Measurements from ENCODE around the gene SPCS2. TPM values are rescaled to one million over a fixed set of nuclear protein-coding genes. Genes with fewer than 3 reads are reported as not detected.

Gene SPCS2
- total RNA-seq: 10 to 100 TPM; 37.0 to 61.1 TPM
- polyA plus RNA-seq (ENCODE audit: insufficient read depth, low read depth, low replicate concordance): 152 TPM
- long read RNA-seq, donor 1, transcript SPCS2-201 (5 exons, 2,708 nt): major isoform, 227 of 297 reads
- long read RNA-seq, donor 1, partial matches to known transcripts: 55 of 297 reads
- long read RNA-seq, donor 1, other reads (novel, unspliced or antisense): 10 of 297 reads
- long read RNA-seq, donor 2, transcript SPCS2-201 (5 exons, 2,708 nt): major isoform, 71 of 79 reads
- long read RNA-seq, donor 2, partial matches to known transcripts: 6 of 79 reads
- long read RNA-seq, donor 2, other reads (novel, unspliced or antisense): 0 of 79 reads

DNA sequence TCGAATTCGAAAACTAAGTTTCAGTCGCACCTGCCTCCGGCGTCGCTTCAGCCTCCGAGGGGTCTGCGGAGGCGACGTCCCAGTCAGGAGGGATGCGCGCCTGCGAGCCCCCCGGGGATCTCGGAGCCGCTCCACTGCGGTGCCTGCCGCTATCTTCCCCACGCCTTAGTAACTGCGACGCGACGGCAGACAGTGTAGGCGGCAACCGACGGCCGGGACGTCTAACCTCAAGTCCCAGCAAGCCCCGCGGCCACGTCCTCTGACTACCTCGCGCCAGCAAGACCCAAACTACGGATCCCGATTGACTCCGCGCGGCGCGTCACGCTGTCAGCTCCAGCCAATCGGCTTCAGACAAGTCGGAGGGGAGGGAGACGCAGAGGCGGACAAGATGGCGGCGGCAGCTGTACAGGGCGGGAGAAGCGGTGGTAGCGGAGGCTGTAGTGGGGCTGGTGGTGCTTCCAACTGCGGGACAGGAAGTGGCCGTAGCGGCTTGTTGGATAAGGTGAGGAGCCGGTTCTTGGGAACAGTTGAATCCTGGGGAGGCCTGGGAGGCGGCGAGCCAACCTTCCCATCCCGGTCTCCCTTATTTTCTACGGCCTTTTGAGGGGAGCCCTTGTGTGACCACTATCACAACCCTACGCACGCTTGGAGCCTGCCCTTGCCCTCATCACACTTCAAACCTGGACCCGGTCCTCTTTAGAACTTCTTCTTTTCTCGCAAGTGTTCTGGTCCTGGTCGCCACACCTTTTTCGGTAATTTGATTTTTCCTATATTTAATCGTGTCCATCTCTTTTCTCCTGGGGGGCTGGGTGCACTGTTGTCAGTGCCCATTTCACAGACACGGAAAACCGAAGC is at the start of gene SPCS2, which contains the start of gene XRRA1:
SPCS2 (plus strand) TSS at position 369 of the 855 bp plus-strand sequence; CDS start at position 389, 20 bp downstream.
XRRA1 (minus strand) TSS at position 194 of the 855 bp plus-strand sequence. CDS start 8,213 bp downstream, outside the sequence.
- H3K4me1 ChIP-seq: peaks cover 26% of the 10 kb centered on the region
- H3K36me3 ChIP-seq (ENCODE audit: low read depth, missing control alignments): no peaks in the 10 kb centered on the region
- 0 to 1% methylated on average over 18 to 67 of the region's 67 CpGs for WGBS, 2 donors
- DNase-seq: peak; percentile 100
- peak within 1 kb of the TSS; percentile 87 to 92 for H3K27ac ChIP-seq
- intact Hi-C loops (cut with DNase I; ENCODE audit: low total_unique reads): loop anchor here (10.0 kb wide), 1 partner anchor 296 kb away; the partner anchor contains the start of gene TPBGL
- H3K9me3 ChIP-seq: no peaks in the 10 kb centered on the region
- H3K4me3 ChIP-seq: peak within 1 kb of the TSS; percentile 92 to 93
- no peaks in the 10 kb centered on the region for H3K27me3 ChIP-seq
- no peak for TF ChIP-seq CTCF (IDR thresholded peaks at IDR 0.05)
- no peak for TF ChIP-seq POLR2A (IDR thresholded peaks at IDR 0.05)

DNA sequence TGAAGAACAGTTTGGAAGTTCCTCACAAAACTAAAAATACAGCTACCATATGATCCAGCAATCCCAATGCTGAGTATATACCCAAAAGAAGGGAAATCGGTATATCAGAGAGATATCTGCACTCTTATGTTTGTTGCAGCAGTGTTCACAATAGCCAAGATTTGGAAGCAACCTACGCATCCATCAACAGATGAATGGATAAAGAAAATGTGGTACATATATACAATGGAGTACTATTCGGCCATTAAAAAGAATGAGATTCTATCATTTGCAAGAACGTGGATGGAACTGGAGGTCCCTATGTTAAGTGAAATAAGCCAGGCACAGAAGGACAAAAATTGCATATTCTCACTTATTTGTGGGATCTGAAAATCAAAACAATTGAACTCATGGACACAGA is 46.7 kb upstream of the SPCS2 start:
- intact Hi-C loops (cut with DNase I; ENCODE audit: low total_unique reads): no loop called here
- TF ChIP-seq CTCF (IDR thresholded peaks at IDR 0.05): no peak
- no peak for TF ChIP-seq POLR2A (IDR thresholded peaks at IDR 0.05)
- WGBS, 2 donors: 96 to 97% methylated on average over 4 of the region's 4 CpGs
- no peaks in the 10 kb centered on the region for H3K36me3 ChIP-seq (ENCODE audit: low read depth, missing control alignments)
- H3K4me3 ChIP-seq: no peak overlapping the region
- H3K27me3 ChIP-seq: no peaks in the 10 kb centered on the region
- H3K27ac ChIP-seq: no peak overlapping the region
- H3K9me3 ChIP-seq: no peaks in the 10 kb centered on the region
- H3K4me1 ChIP-seq: no peaks in the 10 kb centered on the region
- DNase-seq: no peak

DNA sequence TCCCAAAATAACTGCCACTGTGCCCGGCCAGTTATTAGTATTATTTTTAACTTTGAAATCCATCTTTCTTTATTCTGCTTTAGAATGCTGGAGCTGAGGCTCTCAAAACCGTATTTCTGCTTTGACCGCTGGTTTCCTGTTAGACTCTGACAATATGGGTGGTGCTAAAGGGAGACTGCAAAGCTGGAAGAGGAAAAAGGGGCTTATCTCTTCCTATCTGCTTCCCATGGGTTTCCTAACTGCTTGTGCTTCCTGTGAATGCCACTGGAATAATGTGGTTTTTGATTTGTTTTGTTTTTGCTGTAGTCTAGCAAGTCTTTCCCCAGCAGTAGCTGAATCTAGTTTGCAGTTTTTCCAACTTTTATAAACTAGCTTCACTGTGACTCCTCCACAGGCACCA is 43.7 kb upstream of the SPCS2 start:
- 69 to 74% methylated on average over 3 of the region's 3 CpGs for WGBS, 2 donors
- Histone ChIP-seq H3K36me3 (ENCODE audit: low read depth, missing control alignments) (no peaks in the 10 kb centered on the region), H3K27me3 (no peaks in the 10 kb centered on the region), H3K4me1 (no peaks in the 10 kb centered on the region), H3K27ac (no peak overlapping the region), H3K9me3 (no peaks in the 10 kb centered on the region), H3K4me3 (no peak overlapping the region)
- DNase-seq: no peak
- intact Hi-C loops (cut with DNase I; ENCODE audit: low total_unique reads): no loop called here
- no peak for TF ChIP-seq CTCF (IDR thresholded peaks at IDR 0.05)
- no peak for TF ChIP-seq POLR2A (IDR thresholded peaks at IDR 0.05)

DNA sequence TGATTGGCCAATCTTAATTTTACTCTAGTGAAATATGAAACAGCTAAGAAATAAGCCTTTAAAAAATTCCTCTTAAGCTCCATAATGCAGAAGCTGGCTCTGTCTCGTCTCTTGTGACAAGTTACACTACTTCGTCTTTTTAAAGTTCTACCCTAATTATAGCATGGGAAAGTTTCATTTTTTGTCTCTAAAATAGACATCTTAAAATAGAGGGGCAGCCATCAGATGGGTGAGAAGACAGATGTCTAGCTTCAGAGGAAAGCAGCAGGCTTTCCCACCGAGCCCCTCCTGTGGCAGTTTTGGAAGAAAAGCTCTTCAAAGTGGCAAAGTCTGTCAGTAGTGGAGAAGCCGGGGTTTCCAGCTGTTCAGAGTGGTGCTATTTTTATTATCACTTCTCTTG is 39.7 kb upstream of the SPCS2 start:
- Histone ChIP-seq H3K27me3 (no peaks in the 10 kb centered on the region), H3K4me1 (no peaks in the 10 kb centered on the region), H3K36me3 (ENCODE audit: low read depth, missing control alignments) (no peaks in the 10 kb centered on the region), H3K9me3 (no peaks in the 10 kb centered on the region), H3K27ac (no peak overlapping the region), H3K4me3 (no peak overlapping the region)
- intact Hi-C loops (cut with DNase I; ENCODE audit: low total_unique reads): no loop called here
- WGBS, 2 donors: 65 to 72% methylated on average over 4 of the region's 4 CpGs
- no peak for DNase-seq
- TF ChIP-seq CTCF (IDR thresholded peaks at IDR 0.05) (no peak), POLR2A (IDR thresholded peaks at IDR 0.05) (no peak)

Measured in testis (tissue), 5 donors.